Vagina (tissue), 2 donors: ENCODE measurements around the gene WDR81.
A peak's percentile ranks its signal among the peaks of the same experiment; 100 is the strongest.

ENCODE experiments used
- POLR2AphosphoS5 ChIP-seq, 2 donors: sonication (generic); formaldehyde crosslinking; IDR thresholded peaks; one replicate each; pipeline ENCODE4 v1.9.0; 2017; ENCODE audit warnings: antibody characterized with exemption in 2 of 2, mild to moderate bottlenecking in 2 of 2, low read depth in 1 of 2; ENCODE audit not compliant: insufficient read depth in 1 of 2
- TF ChIP-seq, protein P1 (sequence below), 3 experiments: fragments of 450-650 bp in 2 of 3; fragments of 200-600 bp in 1 of 3; sonication (generic) in 1 of 3; IDR thresholded peaks; one replicate each; pipeline ENCODE4 v1.5.1; 2017 to 2019; ENCODE audit warnings: antibody characterized with exemption in 3 of 3, mild to moderate bottlenecking in 2 of 3, moderate library complexity in 2 of 3

GRCh38 chr17:1766382-1767135 lies 42.1 kb downstream of the WDR81 start:
- TF ChIP-seq, protein P1, sequence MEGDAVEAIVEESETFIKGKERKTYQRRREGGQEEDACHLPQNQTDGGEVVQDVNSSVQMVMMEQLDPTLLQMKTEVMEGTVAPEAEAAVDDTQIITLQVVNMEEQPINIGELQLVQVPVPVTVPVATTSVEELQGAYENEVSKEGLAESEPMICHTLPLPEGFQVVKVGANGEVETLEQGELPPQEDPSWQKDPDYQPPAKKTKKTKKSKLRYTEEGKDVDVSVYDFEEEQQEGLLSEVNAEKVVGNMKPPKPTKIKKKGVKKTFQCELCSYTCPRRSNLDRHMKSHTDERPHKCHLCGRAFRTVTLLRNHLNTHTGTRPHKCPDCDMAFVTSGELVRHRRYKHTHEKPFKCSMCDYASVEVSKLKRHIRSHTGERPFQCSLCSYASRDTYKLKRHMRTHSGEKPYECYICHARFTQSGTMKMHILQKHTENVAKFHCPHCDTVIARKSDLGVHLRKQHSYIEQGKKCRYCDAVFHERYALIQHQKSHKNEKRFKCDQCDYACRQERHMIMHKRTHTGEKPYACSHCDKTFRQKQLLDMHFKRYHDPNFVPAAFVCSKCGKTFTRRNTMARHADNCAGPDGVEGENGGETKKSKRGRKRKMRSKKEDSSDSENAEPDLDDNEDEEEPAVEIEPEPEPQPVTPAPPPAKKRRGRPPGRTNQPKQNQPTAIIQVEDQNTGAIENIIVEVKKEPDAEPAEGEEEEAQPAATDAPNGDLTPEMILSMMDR (IDR thresholded peaks at IDR 0.05) = no peak
- TF ChIP-seq POLR2AphosphoS5 (IDR thresholded peaks at IDR 0.05; ENCODE audit: insufficient read depth in 1 of 2, low read depth in 1 of 2) = peak in 1 of 2 donors; percentile 40
